Measurements from ENCODE around the gene HOXA6. TPM values are rescaled to one million over a fixed set of nuclear protein-coding genes. Genes with fewer than 3 reads are reported as not detected.

Gene HOXA6
- total RNA-seq, 1 experiment from 2014 or later = not detected

DNA sequence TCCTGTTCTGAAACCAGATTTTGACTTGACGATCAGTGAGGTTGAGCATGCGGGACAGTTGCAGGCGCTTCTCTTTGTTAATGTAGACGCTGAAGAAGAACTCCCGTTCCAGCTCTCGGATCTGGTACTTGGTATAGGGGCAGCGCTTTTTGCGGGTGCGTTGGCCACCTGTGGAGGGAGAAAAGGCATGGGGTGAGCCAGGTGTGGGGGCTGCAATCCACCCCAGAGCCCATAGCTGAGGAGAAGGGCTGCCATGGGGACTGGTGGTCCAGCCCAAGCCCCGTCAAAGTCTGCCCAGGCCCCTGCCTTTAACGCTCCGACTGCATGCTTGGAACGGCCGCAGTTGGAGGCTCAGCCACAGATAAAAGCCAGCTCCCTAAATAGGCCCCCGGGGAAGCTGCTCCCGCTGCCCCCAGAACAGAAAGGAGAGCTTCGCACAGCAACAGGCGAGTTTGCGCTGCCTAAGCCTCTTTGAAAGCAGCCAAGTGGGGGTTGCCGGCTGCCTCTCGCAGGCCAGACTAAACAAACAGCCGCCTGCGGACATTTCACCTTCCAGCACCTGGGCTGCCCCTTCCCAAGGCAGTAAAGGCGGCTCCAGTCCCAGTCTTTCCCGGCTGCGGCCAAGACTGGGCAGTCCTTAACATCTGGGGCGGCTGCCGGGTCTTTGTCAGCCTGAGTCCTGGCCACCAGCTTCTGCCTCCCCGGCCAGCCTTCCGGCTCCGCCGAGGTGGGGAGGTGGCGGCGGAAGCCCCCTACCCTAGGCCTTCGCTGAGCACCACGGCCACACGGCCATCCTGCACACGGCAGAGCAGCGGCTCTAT lies 35.5 kb upstream of the HOXA6 start:
- H3K9me3 Mint-ChIP-seq = peaks cover 2 to 25% of the 10 kb centered on the region in 2 experiments; a peak in 2 of 5 replicates
- H3K4me1 Mint-ChIP-seq = peaks cover 13 to 44% of the 10 kb centered on the region in 2 experiments
- H3K4me3 Mint-ChIP-seq = no peak overlapping the region
- Histone ChIP-seq H3K27me3 (ENCODE audit: insufficient read depth, low read length) (peaks cover 96% of the 10 kb centered on the region), H3K4me2 (ENCODE audit: insufficient read depth, insufficient read length, low read length) (no peak overlapping the region), H2AFZ (ENCODE audit: low read length) (no peak overlapping the region), H4K5ac (ENCODE audit: insufficient read length, low read depth, low read length) (no peak overlapping the region), H3K4me1 (ENCODE audit: insufficient read depth, low read length) (no peaks in the 10 kb centered on the region), H3K27ac (ENCODE audit: insufficient read length, low read depth, low read length) (no peak overlapping the region), H2BK15ac (ENCODE audit: low read depth, low read length) (no peak overlapping the region), H3K56ac (ENCODE audit: insufficient read length, low read depth, low read length) (no peak overlapping the region), H3K4ac (ENCODE audit: low read depth, low read length) (no peak overlapping the region), H4K8ac (replicated peaks; ENCODE audit: insufficient read length, low read depth, low read length) (no peak overlapping the region), H4K20me1 (ENCODE audit: control insufficient read depth, insufficient read depth, insufficient read length) (no peaks in the 10 kb centered on the region), H2BK5ac (ENCODE audit: insufficient read length, low read length) (no peak overlapping the region), H3K14ac (ENCODE audit: insufficient read depth, low read length) (no peak overlapping the region), H2BK20ac (ENCODE audit: low read depth, low read length, poor library complexity, severe bottlenecking) (no peak overlapping the region), H3K9ac (ENCODE audit: extremely low read depth, insufficient read length, low read length) (no peak overlapping the region), H3K23ac (ENCODE audit: insufficient read length, low read depth, low read length) (no peak overlapping the region), H2AK5ac (ENCODE audit: insufficient read length, low read length) (no peak overlapping the region), H3K18ac (ENCODE audit: insufficient read length, low read depth, low read length) (no peak overlapping the region), H3T11ph (ENCODE audit: low read length) (no peak overlapping the region), H3K79me2 (ENCODE audit: insufficient read depth, low read length) (no peaks in the 10 kb centered on the region), H2BK120ac (ENCODE audit: low read depth, low read length, poor library complexity, severe bottlenecking) (no peak overlapping the region), H2BK12ac (ENCODE audit: insufficient read length, low read depth, low read length) (no peak overlapping the region), H3K79me1 (ENCODE audit: insufficient read depth, low read depth, low read length, poor library complexity, severe bottlenecking) (no peaks in the 10 kb centered on the region), H3K9me3 (ENCODE audit: control insufficient read depth, low read depth, low read length) (no peaks in the 10 kb centered on the region), H3K23me2 (ENCODE audit: insufficient read length, low read depth, low read length, poor library complexity, severe bottlenecking) (no peaks in the 10 kb centered on the region), H4K91ac (ENCODE audit: insufficient read length, low read depth, low read length) (no peak overlapping the region)
- no peak overlapping the region for H3K27ac Mint-ChIP-seq
- TF ChIP-seq, protein P1, sequence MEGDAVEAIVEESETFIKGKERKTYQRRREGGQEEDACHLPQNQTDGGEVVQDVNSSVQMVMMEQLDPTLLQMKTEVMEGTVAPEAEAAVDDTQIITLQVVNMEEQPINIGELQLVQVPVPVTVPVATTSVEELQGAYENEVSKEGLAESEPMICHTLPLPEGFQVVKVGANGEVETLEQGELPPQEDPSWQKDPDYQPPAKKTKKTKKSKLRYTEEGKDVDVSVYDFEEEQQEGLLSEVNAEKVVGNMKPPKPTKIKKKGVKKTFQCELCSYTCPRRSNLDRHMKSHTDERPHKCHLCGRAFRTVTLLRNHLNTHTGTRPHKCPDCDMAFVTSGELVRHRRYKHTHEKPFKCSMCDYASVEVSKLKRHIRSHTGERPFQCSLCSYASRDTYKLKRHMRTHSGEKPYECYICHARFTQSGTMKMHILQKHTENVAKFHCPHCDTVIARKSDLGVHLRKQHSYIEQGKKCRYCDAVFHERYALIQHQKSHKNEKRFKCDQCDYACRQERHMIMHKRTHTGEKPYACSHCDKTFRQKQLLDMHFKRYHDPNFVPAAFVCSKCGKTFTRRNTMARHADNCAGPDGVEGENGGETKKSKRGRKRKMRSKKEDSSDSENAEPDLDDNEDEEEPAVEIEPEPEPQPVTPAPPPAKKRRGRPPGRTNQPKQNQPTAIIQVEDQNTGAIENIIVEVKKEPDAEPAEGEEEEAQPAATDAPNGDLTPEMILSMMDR (conservative IDR thresholded peaks at IDR 0.05) = no peak
- H3K36me3 Mint-ChIP-seq (ENCODE audit: insufficient read depth in 1 of 3, low read depth in 3 of 3) = peaks cover 0 to 2% (median 0%) of the 10 kb centered on the region in 3 experiments; a peak in 4 of 7 replicates
- peaks cover 100% of the 10 kb centered on the region for H3K27me3 Mint-ChIP-seq (ENCODE audit: low read depth)
- WGBS (ENCODE audit: extremely low coverage, insufficient read length, low lambda C conversion rate) = no CpG with 5 or more reads among the region's 39 CpGs
- peak; percentile 71 for DNase-seq

Data from H9 (cell line).